Activated CD8-positive, alpha-beta T cell treated with anti-CD3 and anti-CD28 coated beads for 36 hours (primary cell): ENCODE measurements around the gene KDM2B. TPM values are rescaled to one million over a fixed set of nuclear protein-coding genes. Genes with fewer than 3 reads are reported as not detected.
A peak's percentile ranks its signal among the peaks of the same experiment; 100 is the strongest.
"Not testable (repeated sequence)": the region's sequence is repeated elsewhere in the genome, so short reads cannot be mapped to it uniquely, and the experiment has no call there.

Experiments
- ATAC-seq: fragments of 200-7000 bp; cut with Tn5 transposase; one replicate; pipeline ENCODE4 v1.10.0; 2021; ENCODE audit warnings: mild to moderate bottlenecking, moderate library complexity
- CTCF ChIA-PET: fragments of 350-600 bp; sonication (Branson Sonifier 250); formaldehyde crosslinking; loops from one replicate; lab custom pipeline; 2021; ENCODE audit warnings: antibody characterized with exemption; lab: Charles Lee
- POLR2A ChIA-PET: fragments of 350-600 bp; sonication (Branson Sonifier 250); formaldehyde crosslinking; loops from one replicate; lab custom pipeline; 2021; ENCODE audit warnings: antibody characterized with exemption; lab: Charles Lee
- DNase-seq: peaks from one replicate; pipeline ENCODE4 v3.0.0-alpha.2; 2020
- H3K27ac Mint-ChIP-seq: one replicate; pipeline ENCODE4 v1.8.0; 2021; ENCODE audit warnings: mild to moderate bottlenecking, mixed read lengths
- H3K27me3 Mint-ChIP-seq: one replicate; pipeline ENCODE4 v1.8.0; 2021; ENCODE audit warnings: mixed read lengths
- H3K36me3 Mint-ChIP-seq: one replicate; pipeline ENCODE4 v1.8.0; 2021; ENCODE audit warnings: low read depth, mixed read lengths
- H3K4me1 Mint-ChIP-seq: one replicate; pipeline ENCODE4 v1.8.0; 2021; ENCODE audit warnings: low read depth, mixed read lengths
- H3K4me3 Mint-ChIP-seq: one replicate; pipeline ENCODE4 v1.8.0; 2021; ENCODE audit warnings: mild to moderate bottlenecking, moderate library complexity, mixed read lengths
- H3K9me3 Mint-ChIP-seq: one replicate; pipeline ENCODE4 v1.8.0; 2021; ENCODE audit warnings: mixed read lengths
- CTCF ChIP-seq: fragments of 200-600 bp; IDR thresholded peaks from one replicate; pipeline ENCODE4 v1.8.0; 2022; ENCODE audit warnings: antibody characterized with exemption, mild to moderate bottlenecking
- intact Hi-C: fragments of 100-400 bp; cut with micrococcal nuclease; formaldehyde crosslinking; loops from one replicate; pipeline ENCODE4 v1.10.0; 2022
- total RNA-seq, 2 experiments: library from RNA; stranded (reverse); gene quantifications; one replicate each; pipeline ENCODE4 v1.2.3, GENCODE V29; 2021

KDM2B gene
- total RNA-seq, 2 experiments from 2014 or later = 61.0 to 61.7 TPM

- H3K27me3 Mint-ChIP-seq = no peaks in the 10 kb centered on the region
- no peak for TF ChIP-seq CTCF
- CTCF ChIA-PET = interaction anchor here (0.7 kb wide), 1 partner anchor 33 kb away, joined by 3 read pairs; no protein-coding TSS in a partner anchor
- peak; percentile 91 for ATAC-seq
- H3K27ac Mint-ChIP-seq = peak overlapping the region; percentile 95
- peaks cover 37% of the 10 kb centered on the region for H3K4me1 Mint-ChIP-seq
- peak; percentile 88 for DNase-seq
- H3K4me3 Mint-ChIP-seq = peak overlapping the region; percentile 73
- no peaks in the 10 kb centered on the region for H3K9me3 Mint-ChIP-seq
- H3K36me3 Mint-ChIP-seq = peaks cover 5% of the 10 kb centered on the region
- POLR2A ChIA-PET = interaction anchor here (0.6 to 1.9 kb wide), 9 partner anchors 9 to 393 kb away, joined by 3 to 7 read pairs (median 4); partner anchors contain the start of gene ORAI1
- intact Hi-C loops = loop anchor here (5.0 kb wide), 1 partner anchor 37 kb away; the partner anchor contains the start of gene ORAI1
Observed at GRCh38 chr12:121590476-121591143, 9.8 kb upstream of the KDM2B start.

- not testable (repeated sequence) for H3K4me3 Mint-ChIP-seq, H3K9me3 Mint-ChIP-seq, H3K27me3 Mint-ChIP-seq, H3K27ac Mint-ChIP-seq, ATAC-seq, DNase-seq, H3K36me3 Mint-ChIP-seq
- H3K4me1 Mint-ChIP-seq = peaks cover 34% of the 10 kb centered on the region
- intact Hi-C loops = loop anchor here (5.0 to 10.0 kb wide), 2 partner anchors 48 to 80 kb away; no protein-coding TSS in a partner anchor
- ChIA-PET POLR2A (interaction anchor here (0.6 to 2.9 kb wide), 3 partner anchors 15 to 448 kb away, joined by 3 to 16 read pairs (median 5); partner anchors contain the start of gene ORAI1), CTCF (interaction anchor here (1.0 to 4.4 kb wide), 3 partner anchors 9 to 41 kb away, joined by 3 to 23 read pairs (median 3); partner anchors contain the start of gene ORAI1)
Observed at GRCh38 chr12:121584885-121585284, 4.1 kb upstream of the KDM2B start.

GRCh38 chr12:121583334-121583661 lies 2.5 kb upstream of the KDM2B start:
- peaks cover 33% of the 10 kb centered on the region for H3K4me1 Mint-ChIP-seq
- not testable (repeated sequence) for H3K9me3 Mint-ChIP-seq, H3K4me3 Mint-ChIP-seq, H3K27ac Mint-ChIP-seq, ATAC-seq, DNase-seq, H3K36me3 Mint-ChIP-seq, H3K27me3 Mint-ChIP-seq
- intact Hi-C loops = loop anchor here (5.0 to 10.0 kb wide), 2 partner anchors 46 to 78 kb away; no protein-coding TSS in a partner anchor
- CTCF ChIA-PET = interaction anchor here (1.5 to 4.4 kb wide), 3 partner anchors 31 to 89 kb away, joined by 4 to 23 read pairs (median 8); partner anchors contain the start of gene ORAI1
- POLR2A ChIA-PET = interaction anchor here (0.6 to 2.9 kb wide), 5 partner anchors 14 to 86 kb away, joined by 3 to 16 read pairs (median 3); partner anchors contain the start of genes MORN3 and ORAI1

GRCh38 chr12:121582583-121583333 lies 1.9 kb upstream of the KDM2B start:
- DNase-seq (no peak), ATAC-seq (no peak)
- intact Hi-C loops = loop anchor here (5.0 to 10.0 kb wide), 2 partner anchors 45 to 78 kb away; no protein-coding TSS in a partner anchor
- Mint-ChIP-seq H3K4me1 (peaks cover 33% of the 10 kb centered on the region), H3K27me3 (no peaks in the 10 kb centered on the region), H3K27ac (peak overlapping the region; percentile 62), H3K36me3 (no peaks in the 10 kb centered on the region), H3K9me3 (no peaks in the 10 kb centered on the region), H3K4me3 (peak overlapping the region; percentile 18)
- POLR2A ChIA-PET = interaction anchor here (0.6 to 2.9 kb wide), 6 partner anchors 14 to 87 kb away, joined by 3 to 16 read pairs (median 3); partner anchors contain the start of genes MORN3 and ORAI1
- no peak for TF ChIP-seq CTCF
- CTCF ChIA-PET = interaction anchor here (1.5 to 4.4 kb wide), 3 partner anchors 30 to 88 kb away, joined by 4 to 23 read pairs (median 8); partner anchors contain the start of gene ORAI1

GRCh38 chr12:121581686-121582429 lies 1.0 kb upstream of the KDM2B start:
- no peaks in the 10 kb centered on the region for H3K36me3 Mint-ChIP-seq
- no peaks in the 10 kb centered on the region for H3K27me3 Mint-ChIP-seq
- DNase-seq (no peak), ATAC-seq (peak; percentile 22)
- intact Hi-C loops = loop anchor here (5.0 to 10.0 kb wide), 2 partner anchors 45 to 77 kb away; no protein-coding TSS in a partner anchor
- ChIA-PET CTCF (interaction anchor here (0.8 to 4.4 kb wide), 8 partner anchors 8 to 212 kb away, joined by 3 to 23 read pairs (median 4); partner anchors contain the start of genes MORN3 and ORAI1), POLR2A (interaction anchor here (0.7 to 4.0 kb wide), 7 partner anchors 9 to 203 kb away, joined by 3 to 28 read pairs (median 4); partner anchors contain the start of gene ORAI1)
- H3K4me1 Mint-ChIP-seq = peaks cover 37% of the 10 kb centered on the region
- TF ChIP-seq CTCF = no peak
- H3K27ac Mint-ChIP-seq = peak overlapping the region; percentile 99
- H3K4me3 Mint-ChIP-seq = peak overlapping the region; percentile 97
- H3K9me3 Mint-ChIP-seq = no peaks in the 10 kb centered on the region
